Ishikawa (cell line): ENCODE results near the gene ACY1.

ENCODE experiments used
- CREB1 ChIP-seq: IDR thresholded peaks from 2 replicates; pipeline ENCODE4 v1.6.1; 2012; ENCODE audit warnings: low read depth
- RAD21 ChIP-seq: IDR thresholded peaks from 2 replicates; pipeline ENCODE4 v1.6.1; 2012; ENCODE audit warnings: low read depth
- TAF1 ChIP-seq: IDR thresholded peaks from 2 replicates; pipeline ENCODE4 v1.6.1; 2012; ENCODE audit warnings: low read depth, mild to moderate bottlenecking
- ZBTB7A ChIP-seq: IDR thresholded peaks from 2 replicates; pipeline ENCODE4 v1.6.1; 2012; ENCODE audit warnings: low read depth
- TF ChIP-seq, protein P1 (sequence below): IDR thresholded peaks from 2 replicates; pipeline ENCODE4 v1.6.1; 2012

DNA sequence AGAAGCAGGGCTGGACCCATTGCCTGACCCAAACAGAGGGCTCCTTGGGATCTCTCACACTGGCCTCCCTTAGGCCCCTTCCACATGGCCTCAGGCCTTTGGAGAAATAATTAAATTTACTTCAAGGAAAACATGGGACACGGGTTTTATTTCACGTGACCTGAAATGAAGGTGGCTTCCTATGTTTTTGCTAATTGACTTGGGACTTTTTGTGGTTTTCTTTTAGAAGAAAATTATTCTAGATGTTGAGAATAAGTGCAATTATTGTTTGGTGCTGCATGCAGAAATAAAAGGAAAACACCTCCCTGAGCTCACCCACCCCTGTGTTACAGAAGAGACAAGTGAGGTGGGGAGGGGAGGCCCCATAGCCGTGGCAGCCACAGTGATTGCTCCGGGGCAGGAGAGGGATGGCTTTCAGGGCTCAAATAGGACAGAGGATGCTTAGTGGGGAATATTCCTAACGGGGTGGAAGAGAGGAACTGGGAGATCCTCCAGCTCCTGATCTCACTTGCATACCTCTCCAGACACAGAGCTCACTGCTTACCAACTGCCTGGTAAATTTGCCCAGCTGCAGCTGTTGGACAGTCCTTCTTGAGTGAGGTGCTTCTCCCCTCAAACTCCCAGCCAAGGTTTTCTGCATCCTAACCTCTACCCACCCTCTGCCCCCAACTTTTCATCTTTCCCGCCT, 41.6 kb downstream of the ACY1 start:
- TF ChIP-seq ZBTB7A (no peak), RAD21 (no peak), CREB1 (no peak), TAF1 (no peak)
- TF ChIP-seq, protein P1, sequence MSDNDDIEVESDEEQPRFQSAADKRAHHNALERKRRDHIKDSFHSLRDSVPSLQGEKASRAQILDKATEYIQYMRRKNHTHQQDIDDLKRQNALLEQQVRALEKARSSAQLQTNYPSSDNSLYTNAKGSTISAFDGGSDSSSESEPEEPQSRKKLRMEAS: no peak
